Stimulated activated naive B cell treated with anti-CD40 and anti-IgM and Interleukin-4, amounts not matched to agents 10 μg/mL and 1 μg/mL and 100 μg/mL, for 72 hours (primary cell): ENCODE measurements around the gene MTMR1.
A peak's percentile ranks its signal among the peaks of the same experiment; 100 is the strongest.

Experiments
- ATAC-seq, 2 donors: fragments of 150-1000 bp; cut with Tn5 transposase; replicated peaks; 2 replicates each; pipeline ENCODE4 v1.10.0; 2021; ENCODE audit warnings: moderate library complexity in 1 of 2
- DNase-seq: peaks from one replicate; pipeline ENCODE4 v3.0.0; 2021
- H3K27ac Mint-ChIP-seq: one replicate; pipeline ENCODE4 v1.8.0; 2022; ENCODE audit warnings: mild to moderate bottlenecking, mixed read lengths
- H3K27me3 Mint-ChIP-seq, 2 donors: one replicate each; pipeline ENCODE4 v1.8.0; 2022; ENCODE audit warnings: mixed read lengths in 2 of 2
- H3K36me3 Mint-ChIP-seq, 2 donors: one replicate each; pipeline ENCODE4 v1.8.0; 2022; ENCODE audit warnings: mixed read lengths in 2 of 2, mild to moderate bottlenecking in 1 of 2
- H3K4me1 Mint-ChIP-seq, 2 donors: one replicate each; pipeline ENCODE4 v1.8.0; 2022; ENCODE audit warnings: mixed read lengths in 2 of 2, mild to moderate bottlenecking in 1 of 2
- H3K4me3 Mint-ChIP-seq, 2 donors: one replicate each; pipeline ENCODE4 v1.8.0; 2022; ENCODE audit warnings: mild to moderate bottlenecking in 2 of 2, mixed read lengths in 2 of 2, moderate library complexity in 1 of 2
- H3K9me3 Mint-ChIP-seq, 2 donors: one replicate each; pipeline ENCODE4 v1.8.0; 2022; ENCODE audit warnings: mixed read lengths in 2 of 2, mild to moderate bottlenecking in 1 of 2

Gene MTMR1

GRCh38 chrX:150762258-150763165 is 69.3 kb downstream of the MTMR1 start:
- Mint-ChIP-seq H3K27me3 (no peaks in the 10 kb centered on the region), H3K4me3 (no peak overlapping the region), H3K4me1 (no peaks in the 10 kb centered on the region), H3K36me3 (peaks cover 5 to 22% of the 10 kb centered on the region in 2 donors), H3K9me3 (no peaks in the 10 kb centered on the region), H3K27ac (peak overlapping the region; percentile 66)
- DNase-seq (no peak), ATAC-seq (no peak)

GRCh38 chrX:150763303-150763797 is 70.2 kb downstream of the MTMR1 start:
- no peaks in the 10 kb centered on the region for H3K4me1 Mint-ChIP-seq
- peaks cover 2 to 15% of the 10 kb centered on the region in 2 donors for H3K36me3 Mint-ChIP-seq
- ATAC-seq (no peak), DNase-seq (no peak)
- no peak overlapping the region for H3K4me3 Mint-ChIP-seq
- no peak overlapping the region for H3K27ac Mint-ChIP-seq
- no peaks in the 10 kb centered on the region for H3K27me3 Mint-ChIP-seq
- no peaks in the 10 kb centered on the region for H3K9me3 Mint-ChIP-seq

GRCh38 chrX:150763810-150764209 is 70.6 kb downstream of the MTMR1 start:
- no peak for ATAC-seq
- no peaks in the 10 kb centered on the region for H3K27me3 Mint-ChIP-seq
- H3K36me3 Mint-ChIP-seq, result peaks cover 2 to 13% of the 10 kb centered on the region in 2 donors

GRCh38 chrX:150765237-150765636 is 72.0 kb downstream of the MTMR1 start:
- ATAC-seq (no peak), DNase-seq (no peak)
- H3K27ac Mint-ChIP-seq, result no peak overlapping the region
- H3K4me3 Mint-ChIP-seq, result no peak overlapping the region
- no peaks in the 10 kb centered on the region for H3K27me3 Mint-ChIP-seq
- peaks cover 0 to 4% of the 10 kb centered on the region in 2 donors for H3K36me3 Mint-ChIP-seq
- no peaks in the 10 kb centered on the region for H3K9me3 Mint-ChIP-seq
- no peaks in the 10 kb centered on the region for H3K4me1 Mint-ChIP-seq

More at GRCh38 chrX:150763810-150764209, 70.6 kb downstream of the MTMR1 start:
- Mint-ChIP-seq H3K27ac (no peak overlapping the region), H3K4me1 (no peaks in the 10 kb centered on the region), H3K4me3 (no peak overlapping the region), H3K9me3 (no peaks in the 10 kb centered on the region)
- no peak for DNase-seq

- ATAC-seq (no peak), DNase-seq (no peak)
- Mint-ChIP-seq H3K9me3 (no peaks in the 10 kb centered on the region), H3K4me1 (no peaks in the 10 kb centered on the region), H3K4me3 (no peak overlapping the region), H3K27ac (no peak overlapping the region), H3K36me3 (peaks cover 0 to 4% of the 10 kb centered on the region in 2 donors), H3K27me3 (no peaks in the 10 kb centered on the region)
Observed at GRCh38 chrX:150765782-150766350, 72.7 kb downstream of the MTMR1 start.

- DNase-seq, result no peak
- H3K4me3 Mint-ChIP-seq, result no peak overlapping the region
Observed at GRCh38 chrX:150766351-150767044, 73.3 kb downstream of the MTMR1 start.

GRCh38 chrX:150767045-150767395 is 73.8 kb downstream of the MTMR1 start:
- ATAC-seq (no peak), DNase-seq (no peak)
- peaks cover 0 to 4% of the 10 kb centered on the region in 2 donors for H3K36me3 Mint-ChIP-seq
- H3K27ac Mint-ChIP-seq, result no peak overlapping the region
- peaks cover under 1 to 2% of the 10 kb centered on the region in 2 donors for H3K4me1 Mint-ChIP-seq
- H3K27me3 Mint-ChIP-seq, result no peaks in the 10 kb centered on the region
- no peaks in the 10 kb centered on the region for H3K9me3 Mint-ChIP-seq
- no peak overlapping the region for H3K4me3 Mint-ChIP-seq

More at GRCh38 chrX:150766351-150767044, 73.3 kb downstream of the MTMR1 start:
- Mint-ChIP-seq H3K36me3 (peaks cover 0 to 4% of the 10 kb centered on the region in 2 donors), H3K4me1 (no peaks in the 10 kb centered on the region), H3K27ac (no peak overlapping the region), H3K9me3 (no peaks in the 10 kb centered on the region), H3K27me3 (no peaks in the 10 kb centered on the region)
- no peak for ATAC-seq

GRCh38 chrX:150767475-150768131 is 74.4 kb downstream of the MTMR1 start:
- peaks cover 0 to 1% of the 10 kb centered on the region in 2 donors for H3K36me3 Mint-ChIP-seq
- H3K4me3 Mint-ChIP-seq, result no peak overlapping the region
- no peaks in the 10 kb centered on the region for H3K27me3 Mint-ChIP-seq
- no peak overlapping the region for H3K27ac Mint-ChIP-seq
- H3K9me3 Mint-ChIP-seq, result no peaks in the 10 kb centered on the region
- DNase-seq (no peak), ATAC-seq (peak in 1 of 2 donors; percentile 28)
- H3K4me1 Mint-ChIP-seq, result peaks cover 3 to 7% of the 10 kb centered on the region in 2 donors

GRCh38 chrX:150768132-150768485 is 74.9 kb downstream of the MTMR1 start:
- H3K27me3 Mint-ChIP-seq, result no peaks in the 10 kb centered on the region
- no peaks in the 10 kb centered on the region for H3K36me3 Mint-ChIP-seq

GRCh38 chrX:150768580-150769190 is 75.5 kb downstream of the MTMR1 start:
- Mint-ChIP-seq H3K36me3 (no peaks in the 10 kb centered on the region), H3K4me3 (no peak overlapping the region), H3K4me1 (peaks cover 3 to 8% of the 10 kb centered on the region in 2 donors), H3K27me3 (no peaks in the 10 kb centered on the region), H3K9me3 (no peaks in the 10 kb centered on the region), H3K27ac (no peak overlapping the region)
- ATAC-seq (no peak), DNase-seq (no peak)

More at GRCh38 chrX:150768132-150768485, 74.9 kb downstream of the MTMR1 start:
- no peaks in the 10 kb centered on the region for H3K9me3 Mint-ChIP-seq
- ATAC-seq, result no peak
- H3K27ac Mint-ChIP-seq, result no peak overlapping the region
- no peak for DNase-seq
- peaks cover 3 to 8% of the 10 kb centered on the region in 2 donors for H3K4me1 Mint-ChIP-seq
- H3K4me3 Mint-ChIP-seq, result no peak overlapping the region

GRCh38 chrX:150769408-150769807 is 76.2 kb downstream of the MTMR1 start:
- H3K36me3 Mint-ChIP-seq, result no peaks in the 10 kb centered on the region
- peaks cover 3 to 8% of the 10 kb centered on the region in 2 donors for H3K4me1 Mint-ChIP-seq
- DNase-seq (no peak), ATAC-seq (no peak)
- no peak overlapping the region for H3K4me3 Mint-ChIP-seq
- H3K27me3 Mint-ChIP-seq, result no peaks in the 10 kb centered on the region
- no peaks in the 10 kb centered on the region for H3K9me3 Mint-ChIP-seq
- no peak overlapping the region for H3K27ac Mint-ChIP-seq

GRCh38 chrX:150770623-150771022 is 77.4 kb downstream of the MTMR1 start:
- Mint-ChIP-seq H3K27me3 (no peaks in the 10 kb centered on the region), H3K27ac (no peak overlapping the region), H3K36me3 (no peaks in the 10 kb centered on the region), H3K4me1 (peaks cover 3 to 8% of the 10 kb centered on the region in 2 donors), H3K9me3 (no peaks in the 10 kb centered on the region), H3K4me3 (no peak overlapping the region)
- ATAC-seq (no peak), DNase-seq (no peak)

- Mint-ChIP-seq H3K36me3 (no peaks in the 10 kb centered on the region), H3K4me1 (peaks cover 3 to 8% of the 10 kb centered on the region in 2 donors), H3K9me3 (no peaks in the 10 kb centered on the region), H3K27ac (no peak overlapping the region), H3K4me3 (no peak overlapping the region), H3K27me3 (no peaks in the 10 kb centered on the region)
- ATAC-seq (no peak), DNase-seq (no peak)
Observed at GRCh38 chrX:150771116-150771515, 77.9 kb downstream of the MTMR1 start.
